HepG2 (cell line): ENCODE data around the gene APOA1. TPM values are rescaled to one million over a fixed set of nuclear protein-coding genes. Genes with fewer than 3 reads are reported as not detected.

ENCODE experiments used
- AKNA ChIP-seq: sonication (generic); formaldehyde crosslinking; IDR thresholded peaks from 2 replicates; pipeline ENCODE4 v1.4.0; 2020; ENCODE audit warnings: missing genetic modification reagents, borderline replicate concordance
- ASH2L ChIP-seq: fragments of 300-600, 200-600 bp; sonication (generic); IDR thresholded peaks from 2 replicates; pipeline ENCODE4 v1.7.0; 2017; ENCODE audit warnings: low read depth, mild to moderate bottlenecking, moderate library complexity, mixed read lengths, low read length; ENCODE audit not compliant: insufficient read length
- CHD4 ChIP-seq: fragments of 200-600 bp; sonication (generic); IDR thresholded peaks from 2 replicates; pipeline ENCODE4 v1.7.0; 2017; ENCODE audit warnings: mild to moderate bottlenecking, low read length, borderline replicate concordance
- ELF4 ChIP-seq: sonication (generic); formaldehyde crosslinking; IDR thresholded peaks from 2 replicates; pipeline ENCODE4 v1.5.0; 2020; ENCODE audit warnings: missing genetic modification reagents, mild to moderate bottlenecking, moderate library complexity, borderline replicate concordance
- ETS1 ChIP-seq: sonication (generic); formaldehyde crosslinking; IDR thresholded peaks from 2 replicates; pipeline ENCODE4 v1.4.0; 2020; ENCODE audit warnings: missing genetic modification reagents
- HES4 ChIP-seq: sonication (generic); formaldehyde crosslinking; IDR thresholded peaks from 2 replicates; pipeline ENCODE4 v1.9.0; 2021; ENCODE audit warnings: mild to moderate bottlenecking, missing genetic modification reagents, borderline replicate concordance
- HNRNPK ChIP-seq: fragments of 200-400 bp; formaldehyde crosslinking; IDR thresholded peaks from 2 replicates; pipeline ENCODE4 v1.6.1; 2018; ENCODE audit warnings: low read length, low read depth, moderate library complexity, mild to moderate bottlenecking; ENCODE audit not compliant: poor library complexity, severe bottlenecking
- IRF9 ChIP-seq: sonication (generic); formaldehyde crosslinking; IDR thresholded peaks from 2 replicates; pipeline ENCODE4 v1.8.0; 2022; ENCODE audit warnings: missing genetic modification reagents, mild to moderate bottlenecking, borderline replicate concordance
- PBX3 ChIP-seq: sonication (generic); formaldehyde crosslinking; IDR thresholded peaks from 2 replicates; pipeline ENCODE4 v1.8.1; 2023; ENCODE audit warnings: missing genetic modification reagents, inconsistent platforms, borderline replicate concordance
- RFXAP ChIP-seq: sonication (generic); formaldehyde crosslinking; IDR thresholded peaks from 2 replicates; pipeline ENCODE4 v1.4.0; 2020; ENCODE audit warnings: missing genetic modification reagents, borderline replicate concordance
- SIN3A ChIP-seq: IDR thresholded peaks from 2 replicates; pipeline ENCODE4 v1.6.1; 2011; ENCODE audit warnings: low read depth, mild to moderate bottlenecking, control low read depth, low read length, borderline replicate concordance
- TRIM22 ChIP-seq: fragments of 450-650 bp; IDR thresholded peaks from 2 replicates; pipeline ENCODE4 v1.6.1; 2017
- ZBTB1 ChIP-seq: sonication (generic); formaldehyde crosslinking; IDR thresholded peaks from 2 replicates; pipeline ENCODE4 v1.4.0; 2020; ENCODE audit warnings: missing genetic modification reagents, borderline replicate concordance
- ZNF33A ChIP-seq: sonication (generic); formaldehyde crosslinking; IDR thresholded peaks from 2 replicates; pipeline ENCODE4 v1.5.1; 2020; ENCODE audit warnings: missing genetic modification reagents, mild to moderate bottlenecking, moderate library complexity, borderline replicate concordance
- ZNF589 ChIP-seq: sonication (generic); formaldehyde crosslinking; conservative IDR thresholded peaks from 2 replicates; pipeline ENCODE4 v1.8.0; 2022; ENCODE audit warnings: mild to moderate bottlenecking, moderate library complexity, missing genetic modification reagents
- ZNF597 ChIP-seq: sonication (generic); formaldehyde crosslinking; IDR thresholded peaks from 2 replicates; pipeline ENCODE4 v1.5.0; 2020; ENCODE audit warnings: missing genetic modification reagents
- polyA plus RNA-seq, 8 experiments: library from polyadenylated mRNA; depleted of rRNA in 3 of 8; stranded (reverse) in 7 of 8; unstranded in 1 of 8; fragments of >200 nt; fragmentation: Illumina TruSeq in 4 of 8; extraction: Trizol in 4 of 8; gene quantifications; 2 replicates each; pipeline versions ENCODE4 v1.2.1 to v1.2.3, GENCODE V29; 2011 to 2016; ENCODE audit warnings: low read depth in 4 of 8, missing spikeins in 1 of 8, mixed read lengths in 1 of 8; ENCODE audit not compliant: insufficient read depth in 1 of 8
- total RNA-seq, 5 experiments: library from RNA; depleted of rRNA; stranded (reverse); fragments of >200 nt; fragmentation: Illumina TruSeq; extraction: Trizol; gene quantifications; 2 replicates each; pipeline ENCODE4 v1.2.3, GENCODE V29; 2016; ENCODE audit warnings: low read depth in 1 of 5

APOA1 gene
- total and polyA plus RNA-seq, 2 of the 13 experiments (the other 11 are each of a cell fraction or from before 2014, with no cell fraction given) = 1,973 to 5,485 TPM

GRCh38 chr11:116813781-116814471, 23.5 kb downstream of the APOA1 start (continued):
- TF ChIP-seq PBX3 (CRISPR knock-in tag) (no peak), TRIM22 (no peak), ASH2L (no peak), IRF9 (CRISPR knock-in tag) (no peak), SIN3A (no peak), RFXAP (CRISPR knock-in tag) (no peak), HES4 (CRISPR knock-in tag) (no peak), ETS1 (CRISPR knock-in tag) (no peak), ZNF589 (CRISPR knock-in tag) (no peak), ELF4 (CRISPR knock-in tag) (no peak), ZNF33A (CRISPR knock-in tag) (no peak), AKNA (CRISPR knock-in tag) (no peak), ZBTB1 (CRISPR knock-in tag) (no peak), ZNF597 (CRISPR knock-in tag) (no peak), HNRNPK (no peak), CHD4 (no peak)
